HepG2 (cell line): ENCODE data around the gene PSMD1. TPM values are rescaled to one million over a fixed set of nuclear protein-coding genes. Genes with fewer than 3 reads are reported as not detected.

Experiments used
- CHD2 ChIP-seq: IDR thresholded peaks from 2 replicates; pipeline ENCODE4 v1.6.1; 2011; ENCODE audit warnings: low read depth, low read length, improper control_type of control experiment
- GFI1 ChIP-seq: sonication (generic); formaldehyde crosslinking; IDR thresholded peaks from 2 replicates; pipeline ENCODE4 v1.5.0; 2020; ENCODE audit warnings: missing genetic modification reagents, mild to moderate bottlenecking, borderline replicate concordance
- MED8 ChIP-seq: sonication (generic); formaldehyde crosslinking; IDR thresholded peaks from 2 replicates; pipeline ENCODE4 v1.8.1; 2023; ENCODE audit warnings: mild to moderate bottlenecking, missing genetic modification reagents; ENCODE audit not compliant: insufficient replicate concordance
- NBN ChIP-seq: fragments of 450-650 bp; conservative IDR thresholded peaks from 2 replicates; pipeline ENCODE4 v1.6.1; 2017
- NR2C2 ChIP-seq: sonication (generic); formaldehyde crosslinking; IDR thresholded peaks from 2 replicates; pipeline ENCODE4 v1.4.0; 2020; ENCODE audit warnings: missing genetic modification reagents, mild to moderate bottlenecking, moderate library complexity, borderline replicate concordance
- PPARG ChIP-seq: conservative IDR thresholded peaks from 2 replicates; pipeline ENCODE4 v1.6.1; 2016; ENCODE audit warnings: missing biosample characterization, missing genetic modification reagents
- SNAPC2 ChIP-seq: sonication (generic); formaldehyde crosslinking; IDR thresholded peaks from 2 replicates; pipeline ENCODE4 v1.8.1; 2022; ENCODE audit warnings: mild to moderate bottlenecking, missing genetic modification reagents
- SP1 ChIP-seq, 2 experiments: fragments of 450-650 bp in 1 of 2; sonication (generic) in 1 of 2; formaldehyde crosslinking in 1 of 2; IDR thresholded peaks; 2 replicates each; pipeline versions ENCODE4 v1.4.0 to v1.6.1; 2016 to 2020; ENCODE audit warnings: missing genetic modification reagents in 1 of 2
- ZEB1 ChIP-seq: IDR thresholded peaks from 2 replicates; pipeline ENCODE4 v1.6.1; 2012; ENCODE audit warnings: mild to moderate bottlenecking, low read depth, inconsistent platforms; ENCODE audit not compliant: insufficient replicate concordance
- ZFP36L1 ChIP-seq: sonication (generic); formaldehyde crosslinking; IDR thresholded peaks from 2 replicates; pipeline ENCODE4 v1.8.0; 2022; ENCODE audit warnings: mild to moderate bottlenecking, missing genetic modification reagents, moderate library complexity
- ZFYVE20 ChIP-seq: sonication (generic); formaldehyde crosslinking; IDR thresholded peaks from 2 replicates; pipeline ENCODE4 v1.8.0; 2023; ENCODE audit warnings: low read depth, mild to moderate bottlenecking, moderate library complexity, missing genetic modification reagents, borderline replicate concordance
- ZNF367 ChIP-seq: sonication (generic); formaldehyde crosslinking; IDR thresholded peaks from 2 replicates; pipeline ENCODE4 v1.4.0; 2020; ENCODE audit warnings: missing genetic modification reagents, borderline replicate concordance
- ZNF44 ChIP-seq: sonication (generic); formaldehyde crosslinking; IDR thresholded peaks from 2 replicates; pipeline ENCODE4 v1.5.1; 2020; ENCODE audit warnings: mild to moderate bottlenecking, missing genetic modification reagents
- ZNF607 ChIP-seq: sonication (generic); formaldehyde crosslinking; IDR thresholded peaks from 2 replicates; pipeline ENCODE4 v1.5.1; 2020; ENCODE audit warnings: missing genetic modification reagents, mild to moderate bottlenecking, borderline replicate concordance
- ZNF629 ChIP-seq: sonication (generic); formaldehyde crosslinking; conservative IDR thresholded peaks from 2 replicates; pipeline ENCODE4 v1.5.0; 2020; ENCODE audit warnings: missing genetic modification reagents
- ZNF678 ChIP-seq: sonication (generic); formaldehyde crosslinking; IDR thresholded peaks from 2 replicates; pipeline ENCODE4 v1.4.0; 2020; ENCODE audit warnings: mild to moderate bottlenecking, missing genetic modification reagents
- ZNF879 ChIP-seq: sonication (generic); formaldehyde crosslinking; IDR thresholded peaks from 2 replicates; pipeline ENCODE4 v1.8.1; 2023; ENCODE audit warnings: missing genetic modification reagents
- ZNF883 ChIP-seq: sonication (generic); formaldehyde crosslinking; IDR thresholded peaks from 2 replicates; pipeline ENCODE4 v1.5.1; 2020; ENCODE audit warnings: mild to moderate bottlenecking, missing genetic modification reagents; ENCODE audit errors: not compliant biosample characterization
- polyA plus RNA-seq, 8 experiments: library from polyadenylated mRNA; depleted of rRNA in 3 of 8; stranded (reverse) in 7 of 8; unstranded in 1 of 8; fragments of >200 nt; fragmentation: Illumina TruSeq in 4 of 8; extraction: Trizol in 4 of 8; gene quantifications; 2 replicates each; pipeline versions ENCODE4 v1.2.1 to v1.2.3, GENCODE V29; 2011 to 2016; ENCODE audit warnings: low read depth in 4 of 8, missing spikeins in 1 of 8, mixed read lengths in 1 of 8; ENCODE audit not compliant: insufficient read depth in 1 of 8
- total RNA-seq, 5 experiments: library from RNA; depleted of rRNA; stranded (reverse); fragments of >200 nt; fragmentation: Illumina TruSeq; extraction: Trizol; gene quantifications; 2 replicates each; pipeline ENCODE4 v1.2.3, GENCODE V29; 2016; ENCODE audit warnings: low read depth in 1 of 5
- TF ChIP-seq, protein P1 (sequence below): sonication (generic); formaldehyde crosslinking; IDR thresholded peaks from 2 replicates; pipeline ENCODE4 v1.4.0; 2020; ENCODE audit warnings: missing genetic modification reagents
- TF ChIP-seq, protein P2 (sequence below): sonication (generic); formaldehyde crosslinking; IDR thresholded peaks from 2 replicates; pipeline ENCODE4 v1.8.0; 2022; ENCODE audit warnings: missing genetic modification reagents, mild to moderate bottlenecking, inconsistent platforms, borderline replicate concordance
- TF ChIP-seq, protein P3 (sequence below): IDR thresholded peaks from 2 replicates; pipeline ENCODE4 v1.6.1; 2016; ENCODE audit warnings: mild to moderate bottlenecking
- TF ChIP-seq, protein P4 (sequence below): sonication (generic); formaldehyde crosslinking; conservative IDR thresholded peaks from 2 replicates; pipeline ENCODE4 v1.4.0; 2020; ENCODE audit warnings: missing genetic modification reagents

PSMD1 gene
- total and polyA plus RNA-seq, 2 of the 13 experiments (the other 11 are each of a cell fraction or from before 2014, with no cell fraction given) = 136 to 191 TPM

DNA sequence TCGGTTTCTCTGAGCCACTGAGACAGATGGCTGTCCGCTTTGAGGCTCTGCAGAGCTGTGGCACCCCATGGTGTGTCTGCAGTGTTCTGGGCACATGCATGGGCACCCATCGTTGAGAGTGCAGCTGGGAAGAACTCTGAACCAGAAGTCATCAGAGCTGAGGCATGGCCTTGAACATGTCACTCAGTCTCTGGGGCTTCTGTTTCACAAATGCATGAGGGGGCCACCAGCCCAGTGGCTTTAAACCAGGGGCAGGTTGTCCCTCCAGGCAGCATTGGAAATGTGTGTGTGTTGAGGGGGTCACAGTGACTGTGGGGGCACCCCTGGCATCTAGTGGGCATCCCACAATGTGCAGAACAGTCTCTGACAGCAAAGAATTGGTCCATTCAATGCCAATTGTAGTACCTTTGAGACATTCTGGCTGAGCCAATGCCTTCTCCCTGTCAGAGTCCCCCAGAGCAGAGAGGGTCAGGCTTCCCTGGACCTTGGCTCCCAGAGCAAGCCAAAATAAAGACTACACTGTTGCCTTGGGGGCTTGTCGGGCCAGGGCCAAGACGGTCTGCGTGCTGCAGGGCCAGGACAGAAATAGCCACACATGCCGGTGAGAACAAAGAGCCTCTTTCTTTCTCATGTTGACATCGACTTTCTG is 9.3 kb upstream of the PSMD1 start (continued):
- TF ChIP-seq, protein P1, sequence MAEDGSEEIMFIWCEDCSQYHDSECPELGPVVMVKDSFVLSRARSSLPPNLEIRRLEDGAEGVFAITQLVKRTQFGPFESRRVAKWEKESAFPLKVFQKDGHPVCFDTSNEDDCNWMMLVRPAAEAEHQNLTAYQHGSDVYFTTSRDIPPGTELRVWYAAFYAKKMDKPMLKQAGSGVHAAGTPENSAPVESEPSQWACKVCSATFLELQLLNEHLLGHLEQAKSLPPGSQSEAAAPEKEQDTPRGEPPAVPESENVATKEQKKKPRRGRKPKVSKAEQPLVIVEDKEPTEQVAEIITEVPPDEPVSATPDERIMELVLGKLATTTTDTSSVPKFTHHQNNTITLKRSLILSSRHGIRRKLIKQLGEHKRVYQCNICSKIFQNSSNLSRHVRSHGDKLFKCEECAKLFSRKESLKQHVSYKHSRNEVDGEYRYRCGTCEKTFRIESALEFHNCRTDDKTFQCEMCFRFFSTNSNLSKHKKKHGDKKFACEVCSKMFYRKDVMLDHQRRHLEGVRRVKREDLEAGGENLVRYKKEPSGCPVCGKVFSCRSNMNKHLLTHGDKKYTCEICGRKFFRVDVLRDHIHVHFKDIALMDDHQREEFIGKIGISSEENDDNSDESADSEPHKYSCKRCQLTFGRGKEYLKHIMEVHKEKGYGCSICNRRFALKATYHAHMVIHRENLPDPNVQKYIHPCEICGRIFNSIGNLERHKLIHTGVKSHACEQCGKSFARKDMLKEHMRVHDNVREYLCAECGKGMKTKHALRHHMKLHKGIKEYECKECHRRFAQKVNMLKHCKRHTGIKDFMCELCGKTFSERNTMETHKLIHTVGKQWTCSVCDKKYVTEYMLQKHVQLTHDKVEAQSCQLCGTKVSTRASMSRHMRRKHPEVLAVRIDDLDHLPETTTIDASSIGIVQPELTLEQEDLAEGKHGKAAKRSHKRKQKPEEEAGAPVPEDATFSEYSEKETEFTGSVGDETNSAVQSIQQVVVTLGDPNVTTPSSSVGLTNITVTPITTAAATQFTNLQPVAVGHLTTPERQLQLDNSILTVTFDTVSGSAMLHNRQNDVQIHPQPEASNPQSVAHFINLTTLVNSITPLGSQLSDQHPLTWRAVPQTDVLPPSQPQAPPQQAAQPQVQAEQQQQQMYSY = no peak
- TF ChIP-seq ZNF607 (CRISPR knock-in tag) (no peak), ZNF44 (CRISPR knock-in tag) (peak; percentile 69; the same call in 1 of the 2 replicates), GFI1 (CRISPR knock-in tag) (no peak), ZFYVE20 (no peak), CHD2 (no peak), ZEB1 (no peak), ZNF879 (CRISPR knock-in tag) (no peak), ZNF629 (CRISPR knock-in tag) (peak; percentile 12; the same call in 1 of the 2 replicates), ZNF367 (CRISPR knock-in tag) (no peak), ZNF678 (CRISPR knock-in tag) (no peak), NR2C2 (CRISPR knock-in tag) (no peak), ZFP36L1 (no peak; the same call in 1 of the 2 replicates), SP1 (IDR thresholded peaks at IDR 0.05) (no peak), SP1 (CRISPR knock-in tag; IDR thresholded peaks at IDR 0.05) (no peak), PPARG (no peak), NBN (no peak), ZNF883 (CRISPR knock-in tag) (no peak), MED8 (CRISPR knock-in tag) (peak; percentile 80), SNAPC2 (no peak)
- TF ChIP-seq, protein P2, sequence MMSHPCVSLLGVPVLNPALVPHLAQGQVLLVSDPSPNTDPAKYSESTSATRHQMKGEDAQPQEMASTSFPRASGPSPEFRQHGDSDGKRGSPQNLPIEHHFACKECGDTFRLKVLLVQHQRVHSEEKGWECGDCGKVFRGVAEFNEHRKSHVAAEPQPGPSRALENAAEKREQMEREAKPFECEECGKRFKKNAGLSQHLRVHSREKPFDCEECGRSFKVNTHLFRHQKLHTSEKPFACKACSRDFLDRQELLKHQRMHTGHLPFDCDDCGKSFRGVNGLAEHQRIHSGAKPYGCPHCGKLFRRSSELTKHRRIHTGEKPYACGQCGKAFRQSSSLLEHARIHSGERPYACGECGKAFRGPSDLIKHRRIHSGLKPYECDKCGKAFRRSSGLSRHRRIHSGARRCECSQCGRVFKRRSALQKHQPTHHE (CRISPR knock-in tag) = no peak
- TF ChIP-seq, protein P3, sequence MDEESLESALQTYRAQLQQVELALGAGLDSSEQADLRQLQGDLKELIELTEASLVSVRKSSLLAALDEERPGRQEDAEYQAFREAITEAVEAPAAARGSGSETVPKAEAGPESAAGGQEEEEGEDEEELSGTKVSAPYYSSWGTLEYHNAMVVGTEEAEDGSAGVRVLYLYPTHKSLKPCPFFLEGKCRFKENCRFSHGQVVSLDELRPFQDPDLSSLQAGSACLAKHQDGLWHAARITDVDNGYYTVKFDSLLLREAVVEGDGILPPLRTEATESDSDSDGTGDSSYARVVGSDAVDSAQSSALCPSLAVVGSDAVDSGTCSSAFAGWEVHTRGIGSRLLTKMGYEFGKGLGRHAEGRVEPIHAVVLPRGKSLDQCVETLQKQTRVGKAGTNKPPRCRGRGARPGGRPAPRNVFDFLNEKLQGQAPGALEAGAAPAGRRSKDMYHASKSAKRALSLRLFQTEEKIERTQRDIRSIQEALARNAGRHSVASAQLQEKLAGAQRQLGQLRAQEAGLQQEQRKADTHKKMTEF = peak; percentile 48; the same call in 1 of the 2 replicates
- TF ChIP-seq, protein P4, sequence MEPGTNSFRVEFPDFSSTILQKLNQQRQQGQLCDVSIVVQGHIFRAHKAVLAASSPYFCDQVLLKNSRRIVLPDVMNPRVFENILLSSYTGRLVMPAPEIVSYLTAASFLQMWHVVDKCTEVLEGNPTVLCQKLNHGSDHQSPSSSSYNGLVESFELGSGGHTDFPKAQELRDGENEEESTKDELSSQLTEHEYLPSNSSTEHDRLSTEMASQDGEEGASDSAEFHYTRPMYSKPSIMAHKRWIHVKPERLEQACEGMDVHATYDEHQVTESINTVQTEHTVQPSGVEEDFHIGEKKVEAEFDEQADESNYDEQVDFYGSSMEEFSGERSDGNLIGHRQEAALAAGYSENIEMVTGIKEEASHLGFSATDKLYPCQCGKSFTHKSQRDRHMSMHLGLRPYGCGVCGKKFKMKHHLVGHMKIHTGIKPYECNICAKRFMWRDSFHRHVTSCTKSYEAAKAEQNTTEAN (CRISPR knock-in tag) = peak; percentile 64; the same call in 1 of the 2 replicates
